Hepatocyte (in vitro differentiated cells): ENCODE data around the gene ZBTB22. TPM values are rescaled to one million over a fixed set of nuclear protein-coding genes. Genes with fewer than 3 reads are reported as not detected.

Experiments
- DNase-seq: peaks from one replicate; pipeline ENCODE4 v3.0.0-alpha.2; 2016; ENCODE audit warnings: low spot score
- H2AFZ ChIP-seq: fragments of 200-600 bp; sonication (generic); 2 replicates; pipeline ENCODE4 v1.6.0; 2016; ENCODE audit warnings: antibody characterized with exemption, mild to moderate bottlenecking
- H3K27ac ChIP-seq: fragments of 200-600 bp; sonication (generic); 2 replicates; pipeline ENCODE4 v1.5.1; 2016; ENCODE audit warnings: mild to moderate bottlenecking
- H3K27me3 ChIP-seq: fragments of 200-600 bp; sonication (generic); 2 replicates; pipeline ENCODE4 v1.6.1; 2016
- H3K36me3 ChIP-seq: fragments of 200-600 bp; sonication (generic); replicated peaks from 2 replicates; pipeline ENCODE4 v1.5.1; 2016; ENCODE audit warnings: low read depth; ENCODE audit not compliant: insufficient read depth
- H3K4me1 ChIP-seq: fragments of 200-600 bp; sonication (generic); 2 replicates; pipeline ENCODE4 v1.5.1; 2016; ENCODE audit warnings: mild to moderate bottlenecking, moderate library complexity; ENCODE audit not compliant: insufficient read depth
- H3K4me2 ChIP-seq: fragments of 200-600 bp; sonication (generic); 2 replicates; pipeline ENCODE4 v1.6.0; 2016
- H3K4me3 ChIP-seq: fragments of 200-600 bp; sonication (generic); 2 replicates; pipeline ENCODE4 v1.5.1; 2016; ENCODE audit warnings: mild to moderate bottlenecking
- H3K79me2 ChIP-seq: fragments of 200-600 bp; sonication (generic); 2 replicates; pipeline ENCODE4 v1.6.0; 2017; ENCODE audit warnings: mild to moderate bottlenecking
- H3K9me2 ChIP-seq: fragments of 200-600 bp; sonication (generic); replicated peaks from 2 replicates; pipeline ENCODE4 v1.6.0; 2017; ENCODE audit warnings: mild to moderate bottlenecking; ENCODE audit not compliant: insufficient read depth
- H3K9me3 ChIP-seq: fragments of 200-600 bp; sonication (generic); 2 replicates; pipeline ENCODE4 v1.5.1; 2016; ENCODE audit warnings: low read depth, mild to moderate bottlenecking
- H4K20me1 ChIP-seq: fragments of 200-600 bp; sonication (generic); 2 replicates; pipeline ENCODE4 v1.6.0; 2016; ENCODE audit warnings: mild to moderate bottlenecking; ENCODE audit not compliant: insufficient read depth, poor library complexity, severe bottlenecking
- CTCF ChIP-seq: fragments of 200-600 bp; sonication (generic); IDR thresholded peaks from 2 replicates; pipeline ENCODE4 v1.5.1; 2016; ENCODE audit warnings: antibody characterized with exemption, mild to moderate bottlenecking; ENCODE audit not compliant: poor library complexity
- EZH2 ChIP-seq: fragments of 200-600 bp; sonication (generic); IDR thresholded peaks from 2 replicates; pipeline ENCODE4 v1.6.1; 2016; ENCODE audit warnings: antibody characterized with exemption, mild to moderate bottlenecking, borderline replicate concordance
- EZH2phosphoT487 ChIP-seq: fragments of 200-600 bp; sonication (generic); IDR thresholded peaks from one replicate; pipeline ENCODE4 v1.6.1; 2018; ENCODE audit warnings: antibody characterized with exemption, mild to moderate bottlenecking, low read depth, moderate library complexity; ENCODE audit not compliant: unreplicated experiment, severe bottlenecking
- WGBS: methylation state at CpG from one replicate; pipeline ENCODE4 v1.1.6; 2016; ENCODE audit warnings: low lambda C conversion rate; ENCODE audit errors: missing lambda C conversion rate; 5-methylcytosine and 5-hydroxymethylcytosine counted together
- polyA plus RNA-seq: library from polyadenylated mRNA; unstranded; fragments of >200 nt; fragmentation: Nextera tagmentation; extraction: Ambion mirVana; gene quantifications from 2 replicates; pipeline ENCODE4 v1.2.1, GENCODE V29; 2016
- total RNA-seq: library from RNA; depleted of rRNA; stranded (reverse); fragments of >200 nt; gene quantifications from 2 replicates; pipeline ENCODE4 v1.2.3, GENCODE V29; 2014

ZBTB22 gene
- total and polyA plus RNA-seq, 2 experiments from 2014 or later = 23.2 to 23.4 TPM

GRCh38 chr6:33304216-33304615, 13.3 kb downstream of the ZBTB22 start:
- Histone ChIP-seq H3K9me2 (no peaks in the 10 kb centered on the region), H4K20me1 (peaks cover 15% of the 10 kb centered on the region), H3K27ac (no peak overlapping the region), H3K4me3 (no peak overlapping the region), H3K4me2 (no peak overlapping the region), H3K4me1 (peaks cover 11% of the 10 kb centered on the region), H2AFZ (no peak overlapping the region), H3K9me3 (no peaks in the 10 kb centered on the region), H3K79me2 (peaks cover 69% of the 10 kb centered on the region), H3K27me3 (no peaks in the 10 kb centered on the region), H3K36me3 (no peaks in the 10 kb centered on the region)
- no peak for TF ChIP-seq CTCF
- no peak for TF ChIP-seq EZH2
- TF ChIP-seq EZH2phosphoT487 = no peak
- no peak for DNase-seq
- WGBS = 93% methylated on average over 13 of the region's 16 CpGs

GRCh38 chr6:33301877-33302276, 15.7 kb downstream of the ZBTB22 start:
- Histone ChIP-seq H3K4me2 (no peak overlapping the region), H3K4me3 (no peak overlapping the region), H3K9me2 (no peaks in the 10 kb centered on the region), H3K79me2 (peaks cover 57% of the 10 kb centered on the region), H3K4me1 (peaks cover 15% of the 10 kb centered on the region), H4K20me1 (peaks cover 15% of the 10 kb centered on the region), H2AFZ (no peak overlapping the region), H3K27me3 (no peaks in the 10 kb centered on the region), H3K36me3 (no peaks in the 10 kb centered on the region), H3K27ac (no peak overlapping the region), H3K9me3 (no peaks in the 10 kb centered on the region)
- WGBS = 93% methylated on average over 3 of the region's 3 CpGs
- no peak for DNase-seq
- no peak for TF ChIP-seq EZH2phosphoT487

- peak overlapping the region; percentile 94 for H3K4me2 ChIP-seq
- peak overlapping the region; percentile 82 for H3K4me3 ChIP-seq
- WGBS = 1% methylated on average over 54 of the region's 54 CpGs
These were observed 18.2 kb downstream of the ZBTB22 start for GRCh38 chr6:33299237-33299944.

More at GRCh38 chr6:33299237-33299944, 18.2 kb downstream of the ZBTB22 start:
- no peaks in the 10 kb centered on the region for H3K9me3 ChIP-seq
- no peaks in the 10 kb centered on the region for H3K27me3 ChIP-seq
- peak overlapping the region; percentile 93 for H2AFZ ChIP-seq
- no peak for TF ChIP-seq EZH2phosphoT487
- no peak for TF ChIP-seq EZH2
- peak; percentile 86 for TF ChIP-seq CTCF
- H3K79me2 ChIP-seq = peaks cover 53% of the 10 kb centered on the region
- H3K27ac ChIP-seq = peak overlapping the region; percentile 99
- H3K4me1 ChIP-seq = peaks cover 16% of the 10 kb centered on the region
- peaks cover 8% of the 10 kb centered on the region for H4K20me1 ChIP-seq
- peak; percentile 96 for DNase-seq
- no peaks in the 10 kb centered on the region for H3K36me3 ChIP-seq
- H3K9me2 ChIP-seq = no peaks in the 10 kb centered on the region
